ENCODE measurements around the gene HCN1.
"Not testable (repeated sequence)": the region's sequence is repeated elsewhere in the genome, so short reads cannot be mapped to it uniquely, and the experiment has no call there.

The HCN1 gene

DNA sequence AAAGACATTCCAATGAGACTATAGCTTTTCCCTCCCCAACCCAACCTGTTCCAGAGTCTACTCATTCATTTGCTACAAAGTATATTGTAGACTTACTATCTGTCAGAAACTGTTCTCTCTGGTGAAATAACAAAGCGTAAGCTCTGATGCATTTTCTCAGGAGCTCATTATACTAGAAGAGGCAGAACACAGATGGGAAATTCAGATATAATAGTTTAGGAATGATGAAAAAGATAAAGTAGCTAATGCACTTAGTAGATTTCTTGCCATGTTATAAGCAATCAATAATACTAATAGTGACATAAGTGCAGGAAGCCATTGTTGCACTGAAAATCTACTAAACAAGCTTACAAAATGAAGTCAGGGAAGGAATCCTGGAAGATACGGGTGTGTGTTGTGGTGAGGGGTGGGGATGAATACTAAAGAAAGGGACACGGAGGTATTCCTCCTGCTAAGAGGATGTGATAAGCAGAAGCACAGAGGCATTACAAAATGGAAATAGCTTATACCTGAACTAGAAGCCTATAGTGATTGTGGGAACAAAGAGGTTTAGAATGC, 78.2 kb downstream of the HCN1 start:
- DNase-seq (ENCODE audit: low spot score), result no peak

DNA sequence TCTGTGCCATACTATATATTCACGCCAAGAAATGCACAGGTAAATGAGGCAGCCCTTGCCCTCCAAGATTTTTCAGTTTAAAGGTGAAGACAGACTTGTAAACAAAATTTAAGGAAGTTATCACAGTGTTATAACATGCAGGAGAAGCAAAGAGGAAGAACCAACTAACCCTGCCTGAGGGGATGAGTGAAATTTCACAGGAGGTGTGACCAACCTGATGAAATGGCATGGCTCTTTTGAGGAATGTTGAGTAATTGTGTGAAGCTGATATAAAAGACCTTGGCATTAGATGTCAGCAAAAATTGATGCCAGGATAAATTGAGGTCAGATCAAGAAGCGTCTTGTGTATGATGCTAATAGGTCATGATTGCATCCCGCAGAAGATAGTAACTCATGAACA, 86.5 kb downstream of the HCN1 start:
- no peak for DNase-seq (ENCODE audit: low spot score)

DNA sequence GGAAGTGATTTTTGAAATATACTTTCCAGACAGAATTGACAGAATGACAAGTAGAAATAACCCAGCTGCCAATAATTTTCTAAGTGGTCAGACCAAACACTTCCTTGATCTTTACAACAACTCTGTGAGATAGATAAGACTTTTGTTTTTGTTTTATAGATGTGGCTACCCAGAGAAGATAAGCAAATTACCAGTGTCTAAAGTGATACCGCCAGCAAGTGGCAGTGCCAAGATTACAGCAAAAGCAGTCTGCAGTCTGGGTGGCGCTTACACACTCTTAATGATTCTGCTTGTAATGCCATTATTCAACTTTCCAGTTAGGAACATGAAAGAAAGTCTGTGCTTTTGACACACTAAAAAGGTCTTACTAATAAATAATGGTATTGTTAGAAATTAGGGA, 92.1 kb downstream of the HCN1 start:
- no peak for DNase-seq (ENCODE audit: low spot score)

- no peak for DNase-seq (ENCODE audit: low spot score)
Observed at GRCh38 chr5:45601424-45601823, 94.8 kb downstream of the HCN1 start.

- DNase-seq (ENCODE audit: low spot score), result no peak
Observed at GRCh38 chr5:45596320-45596719, 99.9 kb downstream of the HCN1 start.

- DNase-seq (ENCODE audit: low spot score), result not testable (repeated sequence)
Observed at GRCh38 chr5:45586001-45586400, 110.2 kb downstream of the HCN1 start.

DNA sequence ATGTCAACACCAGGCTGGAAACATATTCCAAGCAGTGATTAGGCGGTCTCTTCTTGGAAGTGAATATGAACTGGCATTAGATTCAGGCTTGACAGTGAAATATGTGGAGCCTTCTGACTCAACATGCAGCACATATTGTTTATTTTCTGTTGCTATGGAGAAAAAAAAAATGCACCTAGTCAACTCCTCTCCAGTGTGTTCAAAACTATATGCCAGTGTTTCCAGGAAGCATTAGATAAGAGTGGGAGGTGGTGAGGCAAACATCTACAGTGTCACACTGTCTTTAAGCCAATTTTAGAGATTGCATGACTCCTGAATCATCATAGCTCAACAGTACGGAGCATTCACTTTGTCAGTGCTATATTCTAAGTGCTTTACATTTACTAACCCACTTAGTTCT, 117.9 kb downstream of the HCN1 start:
- DNase-seq (ENCODE audit: low spot score), result no peak

DNA sequence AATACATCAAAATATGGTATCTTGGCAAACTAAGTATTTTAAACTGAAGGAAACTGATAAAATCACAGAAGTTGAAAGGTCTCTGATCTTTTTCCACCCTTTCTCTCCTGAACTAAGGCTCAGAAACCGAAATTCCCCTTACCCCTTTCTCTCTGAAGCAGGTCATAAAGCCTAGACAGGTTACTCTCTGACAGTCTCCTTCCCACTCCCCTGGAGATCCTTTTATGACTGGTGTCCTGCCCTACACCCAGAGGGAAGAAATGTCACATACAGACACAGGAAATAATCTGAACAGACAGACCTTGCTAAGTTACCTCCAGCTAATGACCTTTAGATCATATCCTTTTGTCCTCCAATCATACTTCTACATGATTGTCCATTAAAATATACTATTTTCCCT, 127.4 kb downstream of the HCN1 start:
- DNase-seq (ENCODE audit: low spot score), result no peak

DNA sequence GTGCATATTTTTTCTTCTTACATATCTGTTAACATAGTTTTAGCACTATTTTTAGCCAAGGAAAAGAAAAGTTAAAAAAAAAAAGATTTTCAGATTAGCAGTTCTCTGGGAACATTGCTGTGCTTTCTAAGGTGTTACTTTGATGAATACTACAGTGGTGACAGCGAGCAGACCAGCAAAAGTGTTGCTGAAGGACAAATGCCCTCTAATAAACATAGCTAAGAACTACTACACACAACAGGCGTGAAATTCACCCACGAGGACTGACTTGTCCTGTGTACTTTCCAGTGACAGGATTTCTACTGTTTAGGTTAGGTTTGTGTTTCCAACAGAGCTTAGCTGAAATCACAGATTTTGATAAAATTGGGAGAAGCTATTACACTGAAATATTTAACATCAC, 153.8 kb downstream of the HCN1 start:
- DNase-seq (ENCODE audit: low spot score), result no peak

DNA sequence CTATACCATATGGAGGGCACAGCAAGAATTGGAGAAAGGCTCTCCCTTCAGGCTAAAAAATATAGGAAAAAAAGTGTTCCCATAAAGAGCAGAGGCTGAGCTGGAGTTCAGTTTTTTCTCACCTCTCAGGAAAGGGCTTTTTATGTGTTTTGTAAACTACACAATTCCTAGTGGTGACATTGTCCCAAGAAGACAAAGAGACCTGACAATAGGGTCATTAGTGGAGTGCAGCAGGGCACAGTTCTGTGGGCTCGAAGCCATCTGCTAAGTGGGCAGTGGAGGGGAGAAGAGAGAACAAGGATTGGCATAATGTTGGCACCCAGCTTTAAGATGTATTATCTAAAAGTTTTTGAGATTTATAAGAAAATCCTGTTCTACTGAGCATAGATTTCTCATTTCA, 162.5 kb downstream of the HCN1 start:
- no peak for DNase-seq (ENCODE audit: low spot score)

DNA sequence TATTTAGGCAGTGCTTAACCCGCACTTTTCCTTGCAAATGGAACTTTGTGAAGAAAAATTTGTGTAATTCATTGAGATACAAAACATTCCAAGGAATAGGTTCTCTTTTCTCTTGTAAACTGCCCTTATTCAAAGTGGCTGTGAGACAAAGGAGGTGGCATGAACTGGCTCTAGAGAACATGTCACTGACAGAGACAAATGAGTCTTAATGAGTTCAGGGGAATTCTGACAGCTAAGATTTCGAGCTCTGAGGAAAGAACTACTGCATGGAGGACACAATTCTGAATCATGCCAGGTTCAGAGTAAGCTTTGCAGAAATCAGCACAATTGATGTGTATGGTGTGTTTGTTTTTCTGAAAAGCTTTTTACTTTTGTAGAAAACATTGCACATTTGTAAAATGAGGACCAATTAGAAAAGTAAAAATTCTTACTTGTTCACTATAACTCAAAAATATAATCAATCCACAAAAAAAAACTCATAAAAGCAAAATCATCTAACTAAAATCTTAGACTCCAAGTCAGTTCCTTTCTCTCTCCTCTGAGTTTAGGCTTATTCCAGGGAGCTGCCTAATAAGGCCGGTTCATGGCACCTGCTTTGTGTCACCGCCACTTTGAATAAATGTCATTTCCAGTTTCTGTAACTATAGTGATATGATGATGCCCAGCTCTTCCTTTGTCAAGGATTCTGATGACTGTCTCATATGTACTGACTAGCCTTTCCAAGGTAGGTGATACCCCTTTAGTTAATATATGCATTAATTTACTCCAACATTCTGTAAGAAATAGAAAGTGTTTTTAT, 163.2 kb downstream of the HCN1 start:
- DNase-seq (ENCODE audit: low spot score), result no peak

- DNase-seq (ENCODE audit: low spot score), result no peak
Observed at GRCh38 chr5:45521067-45521466, 175.1 kb downstream of the HCN1 start.

GRCh38 chr5:45512521-45512920, 183.7 kb downstream of the HCN1 start:
- DNase-seq (ENCODE audit: low spot score), result no peak

DNA sequence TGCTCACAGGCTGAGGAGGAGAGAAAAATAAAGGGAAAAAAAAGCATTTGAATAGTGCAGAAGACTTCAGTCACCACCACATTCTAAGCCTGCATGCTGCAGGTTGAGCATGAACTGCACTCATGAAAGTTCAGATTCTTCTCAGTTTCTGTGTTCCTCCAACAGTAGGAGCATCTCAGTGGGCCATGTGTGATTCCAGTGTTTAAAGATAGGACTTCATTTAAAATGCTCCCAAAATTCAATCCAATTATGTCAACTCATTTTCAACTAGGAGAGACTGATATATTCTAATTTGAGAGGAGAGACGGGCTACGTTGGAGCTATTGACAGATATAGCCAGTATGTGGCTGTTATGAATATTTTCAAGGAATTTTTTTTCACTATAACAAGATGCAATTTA, 186.8 kb downstream of the HCN1 start:
- DNase-seq (ENCODE audit: low spot score), result no peak

- no peak for DNase-seq (ENCODE audit: low spot score)
Observed at GRCh38 chr5:45508135-45508534, 188.0 kb downstream of the HCN1 start.

DNA sequence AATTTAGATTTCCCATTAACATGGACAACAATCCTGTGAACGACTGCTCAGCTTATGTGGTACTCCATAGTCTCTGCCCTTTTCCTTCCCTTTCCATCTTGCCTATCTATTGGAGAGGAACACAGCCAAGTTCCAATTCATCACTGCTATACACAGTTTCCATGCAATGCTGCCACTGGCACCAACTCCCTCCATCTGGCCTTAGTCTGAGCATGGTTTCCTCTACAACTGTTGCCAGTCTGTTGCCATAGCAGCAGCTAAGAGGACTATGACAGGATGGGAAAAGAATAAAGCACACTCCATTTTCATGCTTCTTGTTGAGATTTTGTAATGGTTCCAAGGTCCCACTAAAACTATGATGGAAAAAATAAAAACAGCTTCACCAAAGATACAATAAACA, 189.0 kb downstream of the HCN1 start:
- no peak for DNase-seq (ENCODE audit: low spot score)

GRCh38 chr5:45499006-45499405, 197.2 kb downstream of the HCN1 start:
- DNase-seq (ENCODE audit: low spot score), result not testable (repeated sequence)

- no peak for DNase-seq (ENCODE audit: low spot score)
Observed at GRCh38 chr5:45491368-45491767, 204.8 kb downstream of the HCN1 start.

DNA sequence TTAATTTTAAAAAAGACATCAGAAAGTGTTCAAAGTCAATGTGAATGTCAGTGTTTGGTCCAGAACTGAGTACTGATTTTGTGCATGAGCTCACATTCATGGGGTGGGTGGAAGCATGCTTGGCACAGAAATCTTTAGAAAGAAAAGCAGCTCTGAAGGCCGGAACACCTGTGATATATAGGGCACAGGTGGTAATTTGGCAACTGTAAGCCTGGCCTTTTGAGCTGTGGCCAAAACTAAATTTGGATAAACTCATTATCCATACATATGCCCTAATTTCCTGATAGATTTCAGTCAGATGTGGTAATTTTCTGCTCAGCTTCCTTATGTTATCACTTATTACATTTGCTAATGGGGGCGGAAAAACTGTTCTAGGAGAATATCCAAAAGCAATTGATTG, 211.4 kb downstream of the HCN1 start:
- no peak for DNase-seq (ENCODE audit: low spot score)

- DNase-seq (ENCODE audit: low spot score), result no peak
Observed at GRCh38 chr5:45454114-45454513, 242.1 kb downstream of the HCN1 start.

GRCh38 chr5:45444856-45445255, 251.3 kb downstream of the HCN1 start:
- DNase-seq (ENCODE audit: low spot score), result not testable (repeated sequence)

DNA sequence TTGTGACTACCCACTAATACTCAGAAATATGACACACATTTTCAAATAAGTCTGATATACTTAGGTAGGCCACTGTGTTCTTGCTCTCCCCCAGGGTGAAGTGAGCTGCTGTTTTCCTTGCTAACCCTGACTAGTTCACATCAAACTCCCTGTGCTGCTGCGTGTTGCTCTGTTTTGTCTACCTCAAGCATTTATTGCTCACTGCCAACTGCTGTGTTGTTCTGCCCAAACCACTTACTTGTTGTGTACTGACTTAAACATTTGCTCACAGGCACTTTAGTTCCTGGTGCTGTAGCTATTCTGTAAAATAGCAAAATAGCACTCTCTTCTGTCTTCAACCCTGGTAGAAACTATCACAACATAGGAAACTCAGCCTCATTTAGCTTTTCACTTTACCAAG, 255.7 kb downstream of the HCN1 start:
- DNase-seq (ENCODE audit: low spot score), result no peak

GRCh38 chr5:45437752-45438151, 258.4 kb downstream of the HCN1 start:
- no peak for DNase-seq (ENCODE audit: low spot score)
